ENCODE results near the gene CFAP69. TPM values are rescaled to one million over a fixed set of nuclear protein-coding genes. Genes with fewer than 3 reads are reported as not detected.

The CFAP69 gene
- polyA plus RNA-seq, 6 donors from 2014 or later = not detected

DNA sequence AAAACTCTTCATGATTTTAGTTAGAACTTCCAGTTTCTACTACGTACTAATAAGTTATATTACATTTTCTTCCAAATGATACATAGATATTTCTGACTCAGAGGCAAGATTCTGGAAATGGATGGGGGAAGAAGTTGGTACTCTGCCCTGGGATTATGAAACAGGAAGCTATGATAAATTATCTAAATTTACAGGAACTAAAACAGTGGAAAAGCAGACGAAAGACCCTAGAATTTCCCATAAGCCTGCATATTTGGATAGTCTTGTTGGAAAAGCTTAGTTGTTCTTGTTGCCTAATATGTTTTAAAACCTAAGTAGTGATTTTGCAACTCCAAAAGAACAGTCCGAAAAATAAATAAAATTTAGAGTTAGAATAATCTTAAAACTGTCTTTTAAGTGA, 21.8 kb downstream of the CFAP69 start:
- no peaks in the 10 kb centered on the region for H3K36me3 Mint-ChIP-seq
- no peak for ATAC-seq (ENCODE audit: low read depth in 2 of 2)
- H3K4me1 Mint-ChIP-seq = no peaks in the 10 kb centered on the region
- no peaks in the 10 kb centered on the region for H3K9me3 Mint-ChIP-seq
- no peak for DNase-seq
- no peak overlapping the region for H3K4me3 Mint-ChIP-seq
- no peak overlapping the region for H3K27ac Mint-ChIP-seq
- peaks cover 5 to 17% (median 9%) of the 10 kb centered on the region in 3 donors for H3K27me3 Mint-ChIP-seq

DNA sequence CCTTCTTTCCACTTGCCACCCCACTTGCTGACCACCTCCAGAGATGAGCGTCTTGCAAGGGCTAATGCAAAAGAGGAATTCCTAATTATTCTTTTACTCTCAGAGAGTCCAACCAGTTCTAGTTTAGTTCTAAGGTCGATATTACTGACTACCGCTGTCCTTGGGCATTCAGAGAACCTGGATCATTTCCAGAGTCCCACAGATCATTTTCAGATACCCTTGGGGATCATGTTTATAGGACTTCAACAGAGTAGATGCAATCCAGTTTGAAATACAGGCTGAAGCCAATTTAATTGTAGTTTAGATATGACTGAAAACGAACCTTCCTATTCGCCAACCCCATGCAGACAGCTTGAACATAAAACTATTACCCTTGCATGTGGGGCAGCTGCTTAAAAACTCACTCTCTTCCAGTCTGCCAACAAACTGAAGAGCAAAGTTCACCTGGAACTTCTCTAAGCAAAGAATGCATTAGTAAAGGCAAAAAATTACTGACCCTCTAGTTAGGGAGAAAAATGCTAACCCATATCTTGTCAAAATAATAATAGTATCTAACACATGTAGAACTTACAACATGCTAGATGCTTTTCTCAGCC, 22.4 kb downstream of the CFAP69 start:
- ATAC-seq (ENCODE audit: low read depth in 2 of 2) = no peak
- no peak for DNase-seq
- no peaks in the 10 kb centered on the region for H3K4me1 Mint-ChIP-seq
- peaks cover 5 to 17% (median 9%) of the 10 kb centered on the region in 3 donors for H3K27me3 Mint-ChIP-seq
- H3K9me3 Mint-ChIP-seq = no peaks in the 10 kb centered on the region
- H3K27ac Mint-ChIP-seq = no peak overlapping the region
- H3K36me3 Mint-ChIP-seq = no peaks in the 10 kb centered on the region
- H3K4me3 Mint-ChIP-seq = no peak overlapping the region

DNA sequence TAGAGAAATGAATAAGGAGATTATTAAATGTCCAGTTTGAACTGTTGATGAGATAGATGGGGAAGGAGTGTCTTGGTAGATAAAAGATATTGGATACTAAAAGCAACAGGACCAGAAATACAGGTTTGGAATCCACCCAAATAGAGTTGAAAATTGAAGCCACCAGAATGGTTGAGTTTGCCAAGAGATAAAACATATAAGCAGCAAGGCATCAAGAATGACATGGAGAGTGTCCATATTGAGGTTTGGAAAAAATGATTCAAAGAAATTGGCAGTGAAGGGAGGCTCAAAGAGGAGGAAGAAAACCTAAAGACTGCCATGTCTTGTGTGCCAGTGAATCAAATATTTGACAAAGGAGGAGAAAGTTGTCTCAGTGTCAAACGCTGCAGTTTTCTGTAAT, 24.2 kb downstream of the CFAP69 start:
- H3K4me1 Mint-ChIP-seq = no peaks in the 10 kb centered on the region
- no peaks in the 10 kb centered on the region for H3K9me3 Mint-ChIP-seq
- no peaks in the 10 kb centered on the region for H3K36me3 Mint-ChIP-seq
- H3K27ac Mint-ChIP-seq = peak overlapping the region in 2 of 6 donors; percentile 4 to 12
- H3K27me3 Mint-ChIP-seq = peaks cover 8 to 17% (median 9%) of the 10 kb centered on the region in 3 donors
- ATAC-seq (ENCODE audit: low read depth in 2 of 2) (no peak), DNase-seq (no peak)
- H3K4me3 Mint-ChIP-seq = no peak overlapping the region

DNA sequence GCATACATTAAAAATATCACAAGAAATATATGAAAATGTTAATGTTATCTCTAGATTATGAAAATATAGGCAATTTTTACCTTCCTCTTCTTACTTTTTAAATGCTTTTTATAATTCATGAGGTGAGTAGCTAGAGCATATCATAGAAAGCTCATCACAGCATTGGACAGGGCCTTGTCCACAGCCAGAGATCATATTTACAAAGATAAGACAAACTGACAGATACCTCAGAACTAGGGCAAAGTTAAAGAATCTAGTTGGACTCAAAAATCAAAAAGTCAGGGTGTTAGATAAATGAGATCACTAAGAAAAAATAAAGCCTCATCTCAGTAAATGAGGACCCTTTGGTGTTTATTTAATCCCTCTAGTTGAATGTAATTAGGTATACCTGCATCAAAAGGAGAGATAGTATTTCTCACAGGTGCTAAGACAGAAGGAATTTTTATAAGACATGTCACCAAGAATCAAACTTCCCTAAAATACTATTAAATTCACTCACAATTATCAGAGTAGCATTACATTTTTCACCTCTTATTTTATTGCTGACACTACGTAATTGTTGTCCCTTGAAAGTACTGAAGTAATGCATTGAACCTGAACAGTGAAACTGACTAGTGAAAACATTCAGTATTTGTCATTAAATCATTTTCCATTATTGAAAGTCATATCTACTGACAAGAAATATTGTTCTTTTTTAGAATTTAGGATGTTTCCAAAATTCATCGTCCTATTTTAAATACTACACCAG, 25.6 kb downstream of the CFAP69 start:
- H3K27ac Mint-ChIP-seq = no peak overlapping the region
- DNase-seq (no peak), ATAC-seq (ENCODE audit: low read depth in 2 of 2) (no peak)
- no peaks in the 10 kb centered on the region for H3K4me1 Mint-ChIP-seq
- H3K4me3 Mint-ChIP-seq = no peak overlapping the region
- H3K27me3 Mint-ChIP-seq = peaks cover 8 to 17% (median 9%) of the 10 kb centered on the region in 3 donors
- H3K36me3 Mint-ChIP-seq = no peaks in the 10 kb centered on the region
- no peaks in the 10 kb centered on the region for H3K9me3 Mint-ChIP-seq

DNA sequence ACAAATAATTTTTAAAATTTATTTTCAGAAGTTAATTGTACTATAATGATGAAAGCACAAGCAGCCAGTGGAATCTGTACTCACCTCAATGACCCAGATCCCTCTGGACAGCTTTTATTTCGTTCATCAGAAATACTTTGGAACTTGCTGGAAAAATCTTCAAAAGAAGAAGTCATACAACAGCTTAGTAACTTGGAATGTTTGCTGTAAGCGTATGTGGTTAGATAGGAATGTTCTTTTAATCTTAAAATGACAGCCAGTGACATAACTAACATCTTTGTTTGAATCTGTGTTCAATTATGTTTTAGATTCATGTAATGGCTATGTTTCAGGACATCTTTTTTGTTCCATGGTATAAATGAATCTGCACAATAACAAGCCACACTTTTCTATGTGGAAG, 26.8 kb downstream of the CFAP69 start:
- H3K9me3 Mint-ChIP-seq = no peaks in the 10 kb centered on the region
- DNase-seq (no peak), ATAC-seq (ENCODE audit: low read depth in 2 of 2) (no peak)
- H3K4me3 Mint-ChIP-seq = no peak overlapping the region
- no peak overlapping the region for H3K27ac Mint-ChIP-seq
- H3K36me3 Mint-ChIP-seq = no peaks in the 10 kb centered on the region
- H3K27me3 Mint-ChIP-seq = peaks cover 5 to 9% (median 8%) of the 10 kb centered on the region in 3 donors
- no peaks in the 10 kb centered on the region for H3K4me1 Mint-ChIP-seq

DNA sequence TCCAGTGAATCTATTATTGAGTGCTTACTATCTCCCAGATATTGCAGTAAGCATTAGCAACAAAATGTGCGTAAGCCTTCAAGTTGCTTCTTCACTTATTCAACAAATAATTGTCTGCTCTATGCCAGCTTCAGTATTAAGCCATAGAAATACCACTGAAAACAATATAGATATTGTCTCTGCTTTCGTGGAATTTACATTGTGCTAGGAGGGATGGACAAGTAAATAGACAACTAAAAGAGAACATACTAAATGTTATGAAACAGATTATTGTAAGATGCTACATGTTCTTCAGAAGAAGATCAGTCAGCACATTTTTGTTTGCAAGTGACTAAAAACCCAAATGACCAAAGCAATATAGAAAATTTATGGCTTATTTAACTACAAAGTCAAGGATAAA, 27.3 kb downstream of the CFAP69 start:
- H3K4me1 Mint-ChIP-seq = no peaks in the 10 kb centered on the region
- no peak overlapping the region for H3K4me3 Mint-ChIP-seq
- peaks cover 4 to 9% (median 8%) of the 10 kb centered on the region in 3 donors for H3K27me3 Mint-ChIP-seq
- no peak overlapping the region for H3K27ac Mint-ChIP-seq
- no peaks in the 10 kb centered on the region for H3K36me3 Mint-ChIP-seq
- DNase-seq = no peak
- ATAC-seq (ENCODE audit: low read depth in 2 of 2) = no peak
- no peaks in the 10 kb centered on the region for H3K9me3 Mint-ChIP-seq

DNA sequence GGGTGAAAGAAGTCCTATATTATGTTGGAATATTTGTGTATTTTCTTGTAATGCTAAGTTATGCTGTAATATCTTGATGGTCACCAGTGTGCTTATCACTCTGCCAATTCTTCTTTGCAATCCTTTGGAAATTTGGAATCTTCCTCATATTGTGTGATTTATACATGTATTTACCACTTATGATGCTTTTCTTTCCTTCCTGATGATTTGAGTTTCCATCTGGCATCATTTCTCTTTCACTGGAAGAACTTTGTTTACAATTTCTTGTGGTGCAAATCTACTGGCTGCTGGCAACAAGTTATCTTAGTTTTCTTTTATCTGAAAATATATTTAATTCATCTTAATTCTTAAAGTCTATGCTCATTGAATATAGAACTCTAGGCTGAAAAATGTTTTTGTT, 29.2 kb downstream of the CFAP69 start:
- no peak for DNase-seq
- no peaks in the 10 kb centered on the region for H3K4me1 Mint-ChIP-seq
- H3K4me3 Mint-ChIP-seq = no peak overlapping the region
- no peaks in the 10 kb centered on the region for H3K36me3 Mint-ChIP-seq
- H3K27ac Mint-ChIP-seq = no peak overlapping the region
- ATAC-seq (ENCODE audit: low read depth in 2 of 2) = no peak
- peaks cover 4 to 8% (median 8%) of the 10 kb centered on the region in 3 donors for H3K27me3 Mint-ChIP-seq
- no peaks in the 10 kb centered on the region for H3K9me3 Mint-ChIP-seq

DNA sequence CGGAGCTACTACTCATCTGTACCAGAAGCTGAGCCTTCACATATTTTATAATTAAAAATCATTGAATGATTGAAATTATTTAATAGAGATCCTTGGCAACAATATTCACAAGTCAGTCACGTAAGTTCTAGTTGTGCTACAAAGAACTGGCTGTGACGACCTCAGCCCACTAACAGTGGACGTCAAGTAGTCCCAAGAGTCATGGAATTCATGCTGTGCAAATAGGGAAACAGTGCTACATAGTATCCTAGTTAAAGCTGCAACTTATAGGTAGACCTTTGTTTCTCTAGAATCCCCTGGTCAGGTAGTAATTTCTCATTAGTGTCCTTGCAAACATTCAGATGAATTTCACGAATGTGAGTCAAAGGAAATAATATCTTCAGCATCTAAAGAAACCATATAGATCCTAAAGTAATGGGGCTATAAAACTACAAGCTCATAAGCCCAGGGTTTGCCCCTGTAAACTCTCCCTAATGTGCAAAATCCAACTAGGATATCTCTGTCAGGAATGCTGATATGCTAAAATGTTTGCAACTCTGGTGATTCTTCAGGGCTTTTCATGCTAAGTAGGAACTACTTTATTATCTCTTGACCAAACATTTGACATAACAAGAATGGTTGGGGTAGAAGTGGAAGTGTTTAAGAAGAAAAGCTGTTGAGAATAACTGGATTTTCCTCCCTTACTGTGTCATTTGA, 31.2 kb downstream of the CFAP69 start:
- H3K27me3 Mint-ChIP-seq = peaks cover 0 to 8% (median 0%) of the 10 kb centered on the region in 3 donors
- H3K4me3 Mint-ChIP-seq = no peak overlapping the region
- ATAC-seq (ENCODE audit: low read depth in 2 of 2) (no peak), DNase-seq (no peak)
- no peaks in the 10 kb centered on the region for H3K4me1 Mint-ChIP-seq
- H3K9me3 Mint-ChIP-seq = no peaks in the 10 kb centered on the region
- no peak overlapping the region for H3K27ac Mint-ChIP-seq
- no peaks in the 10 kb centered on the region for H3K36me3 Mint-ChIP-seq

DNA sequence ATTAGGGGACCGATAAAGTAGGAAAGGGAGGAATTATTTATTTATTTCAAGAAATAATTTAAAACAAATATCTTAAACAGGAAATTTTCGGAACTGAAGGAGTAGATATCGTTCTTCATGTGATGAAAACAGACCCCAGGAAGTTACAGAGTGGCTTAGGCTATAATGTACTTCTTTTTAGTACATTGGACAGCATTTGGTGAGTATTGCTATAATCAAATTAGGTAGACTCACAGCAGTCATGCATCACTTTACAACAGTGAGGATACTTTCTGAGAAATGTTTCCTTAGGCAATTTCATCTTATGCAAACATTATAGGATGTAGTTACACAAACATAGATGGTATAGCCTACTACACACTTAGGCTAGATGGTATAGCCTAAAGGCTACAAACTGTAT, 43.2 kb downstream of the CFAP69 start:
- Mint-ChIP-seq H3K36me3 (peaks cover 0 to 3% of the 10 kb centered on the region in 2 donors), H3K4me1 (no peaks in the 10 kb centered on the region), H3K4me3 (no peak overlapping the region), H3K27ac (no peak overlapping the region), H3K9me3 (peaks cover 0 to 13% (median 0%) of the 10 kb centered on the region in 7 donors), H3K27me3 (peaks cover 0 to 9% (median 4%) of the 10 kb centered on the region in 3 donors)
- ATAC-seq (ENCODE audit: low read depth in 2 of 2) = no peak
- DNase-seq = no peak

DNA sequence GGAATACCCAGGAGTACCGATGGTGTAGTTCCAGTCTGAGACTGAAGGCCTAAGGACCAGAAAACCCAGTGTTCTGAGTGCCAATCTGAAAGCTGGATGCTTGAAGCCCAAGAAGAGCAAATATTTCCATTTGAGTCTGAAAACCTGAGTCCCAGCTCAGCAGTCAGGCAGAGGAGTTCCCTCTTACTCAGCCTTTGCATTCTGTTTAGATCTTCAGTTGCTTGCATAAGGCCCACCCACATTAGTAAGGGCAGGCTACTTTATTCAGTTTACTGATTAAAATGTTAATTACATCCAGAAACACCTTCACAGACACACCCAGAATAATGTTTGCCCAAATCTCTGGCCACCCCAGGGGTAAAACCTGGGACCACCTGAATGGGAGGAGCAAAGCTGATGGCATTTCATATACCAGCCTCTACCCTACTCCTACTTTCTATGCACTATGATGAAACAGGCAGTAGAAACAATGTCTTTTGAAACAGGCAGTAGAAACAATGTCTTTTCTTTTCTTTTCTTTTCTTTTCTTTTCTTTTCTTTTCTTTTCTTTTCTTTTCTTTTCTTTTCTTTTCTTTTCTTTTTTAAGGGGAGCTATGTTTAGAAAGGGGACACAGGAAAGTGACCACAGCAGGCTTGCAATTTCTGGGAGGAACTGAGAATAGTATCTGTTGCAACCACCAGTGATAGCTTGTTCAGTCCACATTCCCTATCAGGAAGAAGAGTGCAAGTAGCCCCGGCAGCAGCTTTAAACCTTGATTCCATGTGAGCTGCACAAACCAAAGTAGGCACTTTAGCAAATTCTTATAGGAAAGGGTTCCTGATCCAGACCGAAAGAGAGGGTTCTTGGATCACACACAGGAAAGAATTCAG, 45.5 kb downstream of the CFAP69 start:
- H3K4me3 Mint-ChIP-seq = no peak overlapping the region
- peaks cover 0 to 6% of the 10 kb centered on the region in 2 donors for H3K36me3 Mint-ChIP-seq
- DNase-seq (no peak), ATAC-seq (ENCODE audit: low read depth in 2 of 2) (no peak)
- H3K27ac Mint-ChIP-seq = no peak overlapping the region
- peaks cover 0 to 18% (median 4%) of the 10 kb centered on the region in 7 donors for H3K9me3 Mint-ChIP-seq
- peaks cover 0 to 9% (median 7%) of the 10 kb centered on the region in 3 donors for H3K27me3 Mint-ChIP-seq
- H3K4me1 Mint-ChIP-seq = no peaks in the 10 kb centered on the region

DNA sequence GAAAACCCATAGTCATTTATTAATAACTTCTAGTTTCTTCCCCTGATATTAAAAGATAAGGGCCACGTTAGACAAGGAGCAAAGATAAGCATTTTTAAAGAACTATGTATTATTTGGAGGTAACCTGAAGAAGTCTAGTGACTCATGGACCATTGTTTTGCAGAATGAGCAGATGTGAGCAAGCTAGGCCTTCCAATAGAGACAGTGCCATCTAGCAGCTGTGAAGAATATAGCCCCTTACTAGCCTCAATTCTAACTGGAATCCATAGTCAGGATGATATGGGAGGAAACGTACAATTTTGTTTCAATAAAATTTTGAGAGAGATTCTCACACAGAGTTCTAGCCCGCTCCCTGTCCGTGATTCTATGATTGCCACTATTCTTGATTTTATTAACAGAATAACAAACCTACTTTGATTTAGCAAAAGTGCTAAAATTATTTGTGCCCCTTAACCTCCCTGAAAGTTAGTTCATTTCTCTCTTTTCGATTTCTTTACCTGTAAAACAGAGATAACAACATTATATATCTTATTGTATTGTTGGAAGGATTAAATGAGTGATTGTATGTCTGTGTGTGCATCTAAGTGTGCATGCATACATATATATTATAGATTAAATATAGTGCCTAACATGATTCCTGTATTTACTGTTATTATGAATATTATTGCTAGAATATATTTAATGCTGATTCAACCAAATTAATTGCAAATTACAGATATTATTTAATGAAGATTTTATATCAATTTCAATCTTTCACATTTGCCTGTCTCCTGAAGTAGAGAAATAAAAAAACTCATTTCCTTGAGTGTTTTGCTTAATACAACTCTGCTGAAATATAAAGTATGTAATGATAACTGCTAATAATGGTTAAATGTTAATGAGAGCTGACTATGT, 53.4 kb downstream of the CFAP69 start:
- DNase-seq (no peak), ATAC-seq (ENCODE audit: low read depth in 2 of 2) (peak in 1 of 2 donors; percentile 46)
- H3K27ac Mint-ChIP-seq = no peak overlapping the region
- no peak overlapping the region for H3K4me3 Mint-ChIP-seq
- peaks cover 0 to under 1% of the 10 kb centered on the region in 2 donors for H3K36me3 Mint-ChIP-seq
- peaks cover 0 to 20% (median 10%) of the 10 kb centered on the region in 3 donors for H3K27me3 Mint-ChIP-seq
- peaks cover 0 to 3% (median 1%) of the 10 kb centered on the region in 7 donors for H3K9me3 Mint-ChIP-seq
- H3K4me1 Mint-ChIP-seq = no peaks in the 10 kb centered on the region

DNA sequence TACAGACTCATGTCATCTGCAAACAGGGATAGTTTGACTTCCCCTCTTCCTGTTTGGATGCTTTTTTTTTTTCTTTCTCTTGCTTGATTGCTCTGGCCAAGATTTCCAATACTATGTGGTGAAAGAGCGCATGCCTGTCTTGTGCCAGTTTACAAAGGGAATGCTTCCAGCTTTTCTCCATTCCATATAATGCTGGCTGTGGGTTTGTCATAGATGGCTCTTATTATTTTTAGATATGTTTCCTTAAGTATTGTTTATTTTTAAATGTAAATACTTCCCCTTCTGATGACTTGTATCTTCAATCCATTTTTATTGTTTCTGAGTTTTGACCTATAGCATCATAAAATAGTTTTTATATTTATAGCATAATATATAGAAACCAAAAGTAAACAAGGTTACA, 58.3 kb downstream of the CFAP69 start:
- peaks cover 0 to 13% (median 4%) of the 10 kb centered on the region in 3 donors for H3K27me3 Mint-ChIP-seq
- H3K9me3 Mint-ChIP-seq = no peaks in the 10 kb centered on the region
- no peak overlapping the region for H3K27ac Mint-ChIP-seq
- ATAC-seq (ENCODE audit: low read depth in 2 of 2) (no peak), DNase-seq (no peak)
- no peaks in the 10 kb centered on the region for H3K4me1 Mint-ChIP-seq
- H3K4me3 Mint-ChIP-seq = no peak overlapping the region
- H3K36me3 Mint-ChIP-seq = no peaks in the 10 kb centered on the region
